ENCODE data around the gene TGDS.

GRCh38 chr13:94612050-94612449 is 16.1 kb upstream of the TGDS start:
- TF ChIP-seq, protein P1, sequence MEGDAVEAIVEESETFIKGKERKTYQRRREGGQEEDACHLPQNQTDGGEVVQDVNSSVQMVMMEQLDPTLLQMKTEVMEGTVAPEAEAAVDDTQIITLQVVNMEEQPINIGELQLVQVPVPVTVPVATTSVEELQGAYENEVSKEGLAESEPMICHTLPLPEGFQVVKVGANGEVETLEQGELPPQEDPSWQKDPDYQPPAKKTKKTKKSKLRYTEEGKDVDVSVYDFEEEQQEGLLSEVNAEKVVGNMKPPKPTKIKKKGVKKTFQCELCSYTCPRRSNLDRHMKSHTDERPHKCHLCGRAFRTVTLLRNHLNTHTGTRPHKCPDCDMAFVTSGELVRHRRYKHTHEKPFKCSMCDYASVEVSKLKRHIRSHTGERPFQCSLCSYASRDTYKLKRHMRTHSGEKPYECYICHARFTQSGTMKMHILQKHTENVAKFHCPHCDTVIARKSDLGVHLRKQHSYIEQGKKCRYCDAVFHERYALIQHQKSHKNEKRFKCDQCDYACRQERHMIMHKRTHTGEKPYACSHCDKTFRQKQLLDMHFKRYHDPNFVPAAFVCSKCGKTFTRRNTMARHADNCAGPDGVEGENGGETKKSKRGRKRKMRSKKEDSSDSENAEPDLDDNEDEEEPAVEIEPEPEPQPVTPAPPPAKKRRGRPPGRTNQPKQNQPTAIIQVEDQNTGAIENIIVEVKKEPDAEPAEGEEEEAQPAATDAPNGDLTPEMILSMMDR (IDR thresholded peaks at IDR 0.05) = no peak
- TF ChIP-seq EP300 (IDR thresholded peaks at IDR 0.05) = no peak
